NCI-H526 treated with DMSO at 0.1 percent for 48 hours (cell line): ENCODE measurements around the gene TMEM229B.
A peak's percentile ranks its signal among the peaks of the same experiment; 100 is the strongest.

Source experiments
- DNase-seq: peaks from one replicate; lab custom pipeline; 2025; lab: John Stamatoyannopoulos, UW

The TMEM229B gene

DNA sequence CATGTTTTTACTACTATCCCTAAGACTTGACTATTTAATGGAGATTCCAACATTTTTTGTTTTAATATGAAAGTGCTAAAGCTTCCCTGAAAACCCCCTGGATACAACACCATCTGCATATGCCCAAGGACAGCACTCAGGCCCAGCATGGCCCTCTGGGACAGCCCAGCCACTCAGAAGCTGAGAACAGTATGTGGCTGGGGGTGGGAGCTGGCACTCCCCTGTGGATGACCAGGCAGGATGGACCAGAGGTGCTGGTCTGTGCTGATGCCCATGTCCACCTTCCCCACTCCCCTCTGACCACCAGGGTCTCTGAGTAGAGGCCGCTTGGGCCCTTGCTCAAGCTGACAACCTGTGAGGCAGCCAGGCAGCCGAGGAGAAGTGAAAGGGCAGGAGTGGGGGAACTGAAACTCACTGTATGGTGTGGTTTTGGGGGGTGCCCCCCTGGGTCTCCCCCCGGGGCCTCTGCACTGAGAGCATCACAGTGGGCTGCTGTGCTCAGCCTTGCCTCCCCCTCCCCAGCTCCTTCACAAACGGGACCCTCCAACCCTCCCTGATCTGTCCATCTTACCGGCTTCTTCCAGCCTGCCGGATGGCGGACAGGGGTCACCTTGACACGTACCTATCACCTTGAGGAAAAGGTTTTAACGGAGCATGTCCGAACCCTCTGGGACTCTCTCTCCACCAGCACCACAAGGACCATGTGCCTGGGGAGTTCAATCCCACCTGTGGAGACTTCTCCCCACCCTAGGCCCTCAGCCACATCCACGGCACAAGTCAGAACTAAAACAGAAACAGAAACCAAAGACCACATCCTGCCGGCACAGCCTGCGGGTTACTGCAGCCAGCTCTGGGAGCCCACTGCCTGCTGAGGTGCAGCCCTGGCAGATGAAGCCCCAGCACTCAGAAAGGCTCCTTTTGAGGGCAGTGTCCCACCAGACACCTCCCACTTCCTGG, at the start of gene TMEM229B:
Gene TMEM229B, minus strand, starts transcription at position 785 of the 957 bp plus-strand sequence. CDS start 14,798 bp downstream, outside the sequence.
- no peak for DNase-seq

DNA sequence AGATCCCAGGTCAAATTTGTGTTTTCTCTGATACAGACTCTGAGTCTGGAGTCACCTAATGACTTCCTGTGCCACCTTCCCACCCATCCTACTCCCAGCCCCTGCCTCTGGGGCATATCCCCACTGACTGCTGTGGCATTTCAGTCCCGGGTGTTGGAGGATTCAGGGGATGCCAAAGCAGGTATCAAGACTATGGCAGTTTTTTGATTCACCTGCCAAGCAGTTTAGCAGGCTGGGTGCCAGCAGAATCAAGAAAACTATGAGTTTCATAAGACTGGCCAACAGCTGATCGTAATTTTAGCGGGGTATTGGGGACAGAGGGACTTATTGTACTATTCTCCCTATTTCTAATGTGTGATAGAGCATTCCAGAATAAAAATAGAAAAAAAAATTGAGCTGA, 49.2 kb upstream of the TMEM229B start:
- no peak for DNase-seq

DNA sequence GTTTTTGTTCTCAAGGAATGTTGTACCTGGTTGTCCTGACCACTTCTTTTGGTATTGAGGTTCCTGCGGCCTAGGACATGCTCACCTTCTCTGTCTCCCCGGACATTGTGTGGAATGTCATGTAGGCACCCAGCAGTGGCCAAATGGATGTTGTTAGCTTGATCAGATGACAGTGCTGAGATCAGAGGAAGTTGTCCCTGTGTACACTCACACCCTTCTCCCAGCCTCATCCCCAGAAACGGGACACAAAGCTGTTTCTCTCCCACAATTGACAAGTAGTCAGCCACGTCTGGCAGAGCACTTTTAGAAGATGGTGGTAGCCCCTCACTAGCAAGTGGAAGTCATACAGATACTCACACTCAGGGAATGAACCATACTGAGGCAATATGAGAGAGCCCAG, 47.6 kb upstream of the TMEM229B start:
- DNase-seq = no peak

DNA sequence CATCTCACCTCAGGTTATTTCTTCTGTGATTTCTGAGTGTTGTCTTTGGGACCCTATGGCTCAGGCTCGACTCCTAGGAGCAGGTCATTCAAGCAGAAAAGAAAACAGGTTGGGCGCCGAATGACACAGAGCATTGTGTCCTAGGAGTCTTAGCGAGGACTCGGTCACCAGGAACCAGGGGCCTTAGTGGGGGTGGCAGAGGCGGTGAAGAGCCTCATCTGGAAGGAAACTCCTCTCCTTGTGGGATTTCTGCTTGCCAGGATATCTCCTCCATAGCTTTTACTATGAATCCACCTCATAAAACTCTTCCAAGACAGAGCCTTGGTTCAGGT, 45.2 kb upstream of the TMEM229B start:
- DNase-seq = no peak

DNA sequence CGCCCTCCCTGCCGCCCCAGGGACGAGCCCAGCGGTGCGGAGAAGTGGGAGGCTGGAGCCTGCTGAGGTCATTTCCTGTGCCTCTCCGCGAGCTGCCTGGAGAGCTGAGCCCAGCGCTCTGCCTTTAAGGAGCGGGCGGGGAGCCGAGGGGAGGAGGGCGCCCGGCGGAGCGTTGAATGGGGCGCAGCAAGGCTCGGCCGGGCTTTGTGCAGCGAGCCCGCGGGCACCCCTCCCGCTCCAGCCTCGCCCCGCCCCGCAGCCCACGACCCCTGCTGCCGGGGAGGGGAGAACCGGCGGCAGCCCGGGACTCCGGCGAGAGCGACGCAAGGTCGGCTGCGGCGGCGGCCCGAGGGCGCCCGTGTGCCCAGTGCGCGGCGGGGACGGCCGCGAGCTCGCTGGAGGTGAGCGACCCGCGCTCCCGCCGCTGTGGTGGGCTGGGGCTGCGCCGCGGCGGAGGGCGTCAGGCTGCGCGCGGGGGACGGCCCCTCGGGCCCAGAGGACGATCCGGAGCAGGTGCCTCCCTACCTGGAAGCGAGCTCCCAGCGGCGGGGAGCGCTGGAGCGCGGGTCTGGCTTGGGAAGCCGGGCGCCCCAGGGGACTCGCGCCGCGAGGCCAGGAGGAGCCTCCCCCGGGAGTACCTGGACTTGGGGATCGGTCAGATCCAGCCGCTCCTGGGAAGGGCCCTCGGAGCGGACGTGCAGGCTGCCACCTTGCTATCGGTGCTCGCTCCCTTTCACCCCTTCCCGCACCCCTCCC, 44.7 kb upstream of the TMEM229B start, which contains the start of gene PLEKHH1:
Gene PLEKHH1, plus strand, starts transcription at position 293 of the 756 bp plus-strand sequence. CDS start 8,578 bp downstream, outside the sequence.
- DNase-seq = peak; percentile 38

DNA sequence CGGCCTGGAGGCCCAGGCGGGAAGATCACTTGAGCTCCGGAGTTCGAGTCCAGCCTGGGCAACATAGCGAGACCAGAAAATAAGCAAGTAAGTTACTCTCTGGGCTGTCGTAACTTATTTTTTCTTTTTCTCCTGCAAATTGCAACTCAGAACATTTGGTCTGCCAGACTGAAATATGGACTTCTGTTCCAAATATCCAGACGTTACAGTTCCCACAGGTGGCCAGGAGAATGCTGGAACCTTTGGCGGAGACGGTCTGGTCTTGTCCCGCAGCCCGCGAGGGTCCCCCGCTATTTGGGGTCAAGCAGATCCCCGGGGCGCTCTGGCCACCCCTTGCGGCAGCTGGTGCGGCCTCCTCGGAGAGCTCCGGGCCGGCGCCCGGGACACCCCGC, 44.1 kb upstream of the TMEM229B start:
- DNase-seq = no peak

DNA sequence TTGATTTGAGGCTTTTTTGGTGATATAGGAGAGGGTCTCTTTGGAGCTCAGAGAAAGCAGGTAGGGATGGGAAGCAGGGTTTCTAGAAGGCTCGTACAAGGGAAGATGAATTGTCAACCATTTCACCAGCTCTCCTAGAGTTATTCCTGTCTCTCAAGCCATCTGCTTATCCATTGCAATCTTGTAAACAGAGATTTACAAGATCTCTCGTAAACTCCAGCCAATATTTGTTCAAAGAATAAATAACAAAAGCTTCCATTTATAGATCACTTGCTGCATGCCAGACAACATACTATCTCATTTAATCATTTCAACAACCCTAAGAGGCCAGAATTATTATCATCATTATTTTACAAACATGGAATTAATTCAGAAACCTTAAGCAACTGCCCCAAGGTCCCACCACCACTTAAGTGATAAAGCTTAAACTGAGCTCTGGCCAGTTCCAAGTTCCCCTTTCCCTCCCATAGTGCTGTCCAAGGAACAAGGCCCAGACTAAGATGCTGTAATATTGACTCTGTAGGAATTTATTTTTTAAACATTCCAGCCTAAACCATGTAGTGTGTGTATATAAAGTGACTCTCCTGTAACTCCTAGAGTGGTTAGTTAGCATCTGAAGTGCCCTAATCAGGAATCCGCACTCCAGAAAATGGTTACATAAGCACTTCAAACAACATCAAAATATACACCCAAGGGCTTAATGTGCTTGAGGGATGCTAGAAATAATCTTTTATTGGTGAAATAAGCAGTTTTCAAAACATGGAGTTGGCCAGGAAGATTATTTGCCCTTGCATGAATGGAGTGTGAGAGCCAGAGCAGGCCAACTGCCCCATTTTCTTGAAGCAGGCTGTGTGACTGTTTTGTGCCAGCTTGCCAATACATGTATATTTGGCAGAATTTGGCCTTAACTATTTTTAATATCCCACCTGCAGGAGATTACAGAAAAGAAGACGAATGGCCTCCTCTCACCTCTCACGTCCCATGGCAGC, 41.7 kb upstream of the TMEM229B start:
- DNase-seq = no peak

DNA sequence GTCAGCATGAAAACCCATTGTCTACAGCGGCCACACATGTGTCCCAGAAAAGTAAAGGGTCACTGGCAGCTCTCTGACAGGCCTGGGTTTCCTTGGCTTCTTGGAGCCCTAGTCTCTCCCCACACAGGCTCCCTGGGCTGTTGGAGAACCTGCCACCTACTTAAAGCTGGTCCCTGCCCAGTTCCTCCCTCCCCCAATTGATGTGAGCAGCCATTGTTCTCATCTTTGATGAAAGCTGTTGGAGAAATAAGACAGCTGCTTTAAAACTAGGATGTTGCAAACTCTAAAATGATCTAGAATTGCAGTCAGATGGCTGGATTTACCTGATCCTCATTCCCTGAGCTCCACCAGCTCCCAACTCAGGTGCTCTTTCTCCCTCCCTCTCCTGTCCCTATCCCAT, 39.8 kb upstream of the TMEM229B start:
- DNase-seq = no peak

DNA sequence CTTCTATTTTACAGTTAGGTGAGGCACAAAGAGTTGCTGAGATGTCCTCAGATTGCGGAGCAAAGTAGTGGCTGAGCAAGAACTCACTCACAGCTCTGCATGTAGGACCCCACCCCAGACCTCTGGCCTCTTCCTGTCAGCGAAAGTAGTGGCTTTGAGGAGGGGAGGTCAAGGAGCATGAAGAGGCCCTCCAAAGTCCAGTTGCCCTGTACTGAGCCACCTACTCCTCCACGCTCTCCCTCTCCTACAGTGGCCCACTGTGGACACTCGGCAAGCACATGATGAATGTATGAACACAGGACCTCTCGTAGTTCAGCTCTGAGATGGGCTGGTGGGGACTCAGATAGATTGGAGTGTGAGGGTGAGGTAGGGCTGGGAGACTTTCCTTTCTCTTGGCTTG, 39.2 kb upstream of the TMEM229B start:
- DNase-seq = no peak

DNA sequence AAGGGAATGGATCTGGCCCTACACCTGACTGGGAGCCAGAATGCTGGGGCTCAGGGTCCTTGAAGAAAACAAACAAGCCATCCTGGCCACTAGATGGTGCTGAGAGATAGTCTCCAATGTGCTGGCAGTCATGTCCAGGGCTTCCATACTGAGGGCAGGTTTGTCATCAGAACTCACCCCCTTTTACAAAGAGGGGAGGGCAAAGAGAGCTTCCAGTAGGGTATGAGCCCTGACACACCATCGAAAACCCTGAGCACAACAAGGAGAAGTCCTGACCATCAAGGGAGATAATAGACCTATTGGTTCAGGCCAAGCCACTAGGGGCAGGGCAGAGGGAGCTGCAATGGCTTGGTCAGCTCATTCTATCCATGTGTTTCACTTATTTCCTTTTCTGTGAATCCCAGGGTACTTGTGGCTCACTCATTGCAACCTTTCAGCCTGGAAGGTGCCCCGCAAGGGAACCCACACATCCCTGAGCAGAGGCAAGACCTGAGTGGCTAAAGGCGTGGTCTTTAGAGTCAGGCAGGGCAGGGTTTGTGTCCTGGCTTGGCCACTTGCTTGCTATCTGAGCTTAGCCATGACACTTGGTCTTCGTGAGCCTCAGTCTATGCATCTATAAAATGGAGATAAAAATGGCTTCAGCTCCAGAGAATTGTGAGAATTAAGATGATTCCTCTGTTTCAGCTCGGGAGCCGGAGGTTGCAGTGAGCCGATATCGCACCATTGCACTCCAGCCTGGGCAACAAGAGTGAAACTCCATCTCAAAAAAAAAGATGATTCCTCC, 38.3 kb upstream of the TMEM229B start:
- DNase-seq = peak; percentile 14

DNA sequence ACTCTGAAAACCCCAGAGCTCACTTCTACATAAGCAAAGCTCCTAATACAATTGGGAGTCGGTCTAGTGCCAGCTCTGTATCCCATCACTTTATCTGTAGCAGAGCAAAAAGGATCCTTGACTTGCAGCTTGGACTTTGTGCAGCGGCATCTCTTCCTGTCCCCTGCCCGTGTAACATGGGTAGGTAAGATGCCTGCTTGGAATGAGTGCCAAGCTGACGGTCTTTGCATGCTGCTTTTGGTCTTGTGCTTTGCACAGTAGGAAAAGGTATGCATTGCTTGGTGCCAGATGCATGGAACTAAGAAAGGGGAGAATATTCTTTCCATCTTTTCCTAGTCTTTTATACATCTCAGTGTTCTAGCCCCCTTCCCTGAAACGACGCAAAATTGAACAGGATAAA, 37.7 kb upstream of the TMEM229B start:
- no peak for DNase-seq

DNA sequence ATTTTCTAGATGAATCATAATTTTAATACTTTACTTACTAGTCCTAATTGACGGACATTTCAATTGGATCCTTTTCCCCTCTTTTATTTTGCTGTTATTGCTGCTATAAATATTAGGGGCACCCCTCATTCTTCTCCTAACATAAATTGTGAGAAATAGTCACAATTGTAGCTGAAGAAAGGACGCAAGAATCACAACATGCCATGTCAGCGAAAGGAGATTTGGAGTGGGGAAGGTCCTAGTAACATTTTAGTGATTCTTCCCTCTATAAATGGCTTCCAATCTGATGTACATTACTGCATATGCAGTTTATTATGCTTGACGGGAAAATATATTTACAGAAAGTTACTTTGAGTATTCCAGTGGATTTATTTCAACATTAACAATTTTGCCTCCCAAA, 36.9 kb upstream of the TMEM229B start:
- DNase-seq = no peak

DNA sequence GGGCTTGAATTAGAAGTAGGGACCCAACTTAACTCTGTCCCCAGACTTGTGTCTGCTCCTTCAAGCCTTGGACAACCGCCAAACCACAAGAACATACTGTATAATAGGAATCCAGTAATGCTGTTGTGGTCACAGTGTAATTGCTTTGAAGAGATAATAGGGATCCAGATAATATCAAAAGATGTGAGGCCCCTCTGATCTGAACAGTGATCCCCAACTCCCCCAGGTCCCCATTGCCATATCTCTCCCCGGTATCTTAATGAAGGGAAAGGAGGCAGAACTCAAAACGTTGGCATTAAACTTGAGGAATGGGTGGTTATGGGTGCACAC, 36.1 kb upstream of the TMEM229B start:
- no peak for DNase-seq

DNA sequence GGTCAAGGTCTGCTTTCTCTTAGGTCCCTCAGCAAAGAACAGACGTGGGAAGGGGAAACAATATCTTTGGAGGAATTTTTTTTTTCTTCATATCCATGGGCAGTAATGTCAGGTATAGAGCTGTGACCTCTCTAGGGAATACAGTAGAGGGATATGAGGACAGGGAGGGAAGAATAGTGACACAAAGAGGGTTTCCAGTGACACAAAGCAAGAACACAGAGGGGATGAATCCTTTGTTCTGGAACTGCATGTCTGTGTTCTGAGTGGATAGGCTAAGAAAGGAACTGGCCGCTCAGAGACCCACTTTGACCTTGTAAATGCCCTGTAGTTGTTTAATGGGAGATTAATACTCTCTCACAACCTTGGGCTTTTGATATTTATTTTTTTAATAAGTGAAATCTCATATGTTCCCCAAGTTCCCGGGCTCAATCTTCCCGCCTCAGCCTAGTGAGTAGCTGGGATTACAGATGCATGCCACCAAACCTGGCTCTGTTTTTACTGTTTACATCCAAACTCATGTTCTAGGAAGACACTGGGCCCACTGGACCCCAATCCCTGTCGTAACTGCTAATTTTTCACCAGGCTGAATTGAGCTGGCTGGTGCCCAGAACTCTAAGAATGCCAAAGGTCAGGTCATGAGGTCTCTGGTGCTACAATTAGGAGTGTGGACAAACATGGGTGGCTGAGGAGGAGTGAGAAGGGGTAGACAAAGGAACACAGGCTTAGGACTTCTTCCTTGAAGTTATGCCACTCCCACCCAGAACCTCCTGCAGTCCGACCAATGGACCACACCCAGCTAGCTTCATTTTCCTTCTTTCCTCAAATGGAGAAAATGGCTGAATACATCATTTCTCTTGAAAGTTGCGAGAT, 35.5 kb upstream of the TMEM229B start:
- DNase-seq = no peak

DNA sequence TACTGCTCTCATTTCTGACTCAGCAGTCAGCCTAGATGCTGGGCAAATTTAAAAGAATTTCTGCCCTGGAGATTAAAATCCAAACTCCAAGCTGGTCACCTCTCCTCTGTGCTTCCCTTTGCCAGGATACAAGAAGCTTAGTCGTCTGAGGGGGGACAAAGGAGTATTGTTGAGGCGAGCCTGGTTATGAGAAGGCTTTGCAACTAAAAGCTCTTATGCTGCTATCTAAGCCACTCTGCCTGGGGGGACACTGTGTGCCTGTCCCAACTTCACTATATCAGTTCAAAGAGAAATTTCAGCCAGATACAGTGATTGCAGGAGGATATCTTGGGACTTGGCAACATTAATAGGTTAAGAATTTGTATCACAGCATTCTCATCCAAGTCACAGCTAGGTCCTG, 33.7 kb upstream of the TMEM229B start:
- DNase-seq = no peak

DNA sequence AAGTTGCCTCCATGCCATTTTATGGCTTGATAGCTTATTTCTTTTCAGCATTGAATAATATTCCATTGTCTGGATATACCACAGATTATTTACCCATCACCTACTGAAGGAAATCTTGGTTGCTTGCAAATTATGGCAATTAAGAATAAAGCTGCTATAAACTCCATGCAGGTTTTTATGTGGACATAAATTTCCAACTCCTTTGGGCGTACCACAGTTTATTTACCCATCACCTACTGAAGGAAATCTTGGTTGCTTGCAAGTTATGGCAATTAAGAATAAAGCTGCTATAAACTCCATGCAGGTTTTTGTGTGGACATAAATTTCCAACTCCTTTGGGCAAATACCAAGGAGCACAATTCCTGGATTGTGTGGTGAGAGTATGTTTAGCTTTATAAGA, 32.0 kb upstream of the TMEM229B start:
- no peak for DNase-seq

DNA sequence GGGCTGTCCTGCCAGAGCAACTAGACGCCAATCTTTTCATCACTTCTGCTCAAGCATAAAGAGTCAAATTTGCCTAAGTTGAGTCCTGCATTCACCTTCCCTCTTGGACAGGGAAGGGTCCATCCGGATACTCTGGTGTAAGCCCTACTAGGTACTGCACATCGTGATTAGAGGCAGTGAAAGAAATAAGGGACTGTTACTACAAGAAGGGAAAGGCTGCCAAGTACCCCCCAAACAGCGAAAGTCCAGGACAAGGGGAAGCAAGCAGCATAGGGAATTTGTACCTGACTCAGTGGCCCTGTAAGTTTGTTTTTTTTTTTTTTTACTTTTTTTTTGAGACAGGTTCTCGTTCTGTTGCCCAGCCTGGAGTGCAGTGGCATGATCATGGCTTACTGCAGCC, 30.9 kb upstream of the TMEM229B start:
- DNase-seq = no peak

DNA sequence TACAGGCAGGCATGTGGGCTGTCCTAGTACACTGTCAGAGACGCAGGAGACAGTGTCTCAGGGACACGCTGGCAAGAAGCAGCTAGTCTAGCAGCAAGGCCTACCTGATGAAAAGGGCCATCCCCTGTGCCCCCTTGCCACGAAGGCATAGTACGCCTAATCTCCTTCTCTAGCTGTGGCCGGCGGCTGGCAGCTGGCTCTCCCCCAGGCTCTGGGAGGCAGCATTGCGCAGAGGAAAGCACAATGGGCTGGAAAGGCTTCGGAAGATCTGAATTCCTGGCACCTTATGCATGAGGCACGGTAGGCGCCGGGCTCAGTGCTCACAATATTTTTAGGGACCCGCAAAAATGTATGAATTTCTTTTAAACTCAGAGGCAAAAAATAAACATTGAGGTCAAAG, 28.6 kb upstream of the TMEM229B start:
- no peak for DNase-seq

DNA sequence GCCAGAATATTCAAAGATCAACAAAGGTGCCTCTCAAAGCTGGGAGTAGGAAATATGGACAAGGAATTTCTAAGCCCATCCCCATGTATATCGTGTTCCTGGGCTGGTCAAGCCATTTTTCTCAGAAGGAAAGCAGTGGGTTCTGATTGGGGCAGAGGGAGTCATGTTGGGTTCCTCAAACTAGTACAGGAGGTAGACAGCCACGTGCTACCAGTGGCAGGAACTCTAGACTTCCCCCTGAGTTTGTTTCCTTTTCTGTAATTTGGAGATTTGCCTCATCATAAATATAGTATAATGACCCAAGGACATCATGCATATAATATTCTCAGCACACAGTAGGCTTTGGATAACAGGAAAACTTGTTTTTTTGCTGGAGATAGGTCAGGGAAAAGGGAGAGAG, 28.2 kb upstream of the TMEM229B start:
- no peak for DNase-seq

DNA sequence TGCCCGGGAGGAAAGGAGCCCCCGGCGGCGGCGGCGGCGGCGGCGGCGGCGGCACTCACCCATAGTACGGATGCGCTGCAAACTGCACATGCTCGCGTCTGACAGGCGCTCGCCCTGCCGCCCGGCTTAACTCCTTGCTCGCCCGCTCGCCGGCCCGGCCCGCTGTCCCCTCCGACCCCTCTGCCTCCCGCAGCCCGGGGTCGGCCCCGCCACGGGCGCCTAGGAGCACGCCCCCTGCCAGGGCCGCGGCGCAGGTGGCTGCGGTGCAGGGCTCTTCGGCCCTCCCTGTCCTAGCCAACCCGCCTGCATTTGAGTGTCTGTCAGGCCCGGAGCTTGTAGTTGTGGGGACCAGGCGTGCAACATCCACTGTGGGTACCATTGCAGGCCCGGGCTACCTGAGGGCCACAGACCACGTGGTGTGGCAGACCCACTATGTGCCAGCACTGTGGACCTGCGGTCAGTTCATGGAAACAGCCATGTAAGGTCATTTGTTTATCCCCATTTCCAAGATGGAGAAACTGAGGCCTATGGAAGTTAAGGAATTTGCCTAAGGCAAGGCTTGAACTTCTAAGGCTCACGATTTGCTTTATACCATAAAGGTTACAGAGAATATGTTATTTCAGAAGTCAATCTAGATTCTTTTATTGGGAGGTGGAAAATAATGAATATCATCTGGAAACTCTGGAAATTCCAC, 27.0 kb upstream of the TMEM229B start:
- peak; percentile 14 for DNase-seq
